ACC112 (cell line): ENCODE measurements around the gene INTS2.
A peak's percentile ranks its signal among the peaks of the same experiment; 100 is the strongest.

ENCODE experiments used
- H2AFZ ChIP-seq: fragments of 200-600 bp; sonication (generic); one replicate; pipeline ENCODE4 v1.6.0; 2017; ENCODE audit warnings: antibody characterized with exemption, low read length; ENCODE audit not compliant: unreplicated experiment
- H3K27ac ChIP-seq: fragments of 200-600 bp; sonication (generic); 2 replicates; pipeline ENCODE4 v1.5.1; 2014; ENCODE audit warnings: low read depth, mild to moderate bottlenecking, antibody characterized with exemption, low read length, moderate library complexity
- H3K27me3 ChIP-seq: fragments of 200-600 bp; sonication (generic); 2 replicates; pipeline ENCODE4 v1.6.1; 2014; ENCODE audit warnings: mild to moderate bottlenecking, antibody characterized with exemption, low read length, moderate library complexity, mixed read lengths; ENCODE audit not compliant: insufficient read depth
- H3K36me3 ChIP-seq: fragments of 200-600 bp; sonication (generic); 2 replicates; pipeline ENCODE4 v1.6.1; 2016; ENCODE audit warnings: mild to moderate bottlenecking, antibody characterized with exemption, low read length, moderate library complexity, mixed read lengths; ENCODE audit not compliant: insufficient read depth
- H3K4me1 ChIP-seq: fragments of 200-600 bp; sonication (generic); one replicate; pipeline ENCODE4 v1.6.1; 2016; ENCODE audit warnings: low read length, mixed read lengths; ENCODE audit not compliant: insufficient read depth, unreplicated experiment, control insufficient read depth
- H3K4me3 ChIP-seq: fragments of 200-600 bp; sonication (generic); 2 replicates; pipeline ENCODE4 v1.5.1; 2014; ENCODE audit warnings: mild to moderate bottlenecking, low read depth, low read length
- H3K79me2 ChIP-seq: fragments of 200-600 bp; sonication (generic); one replicate; pipeline ENCODE4 v1.6.0; 2016; ENCODE audit warnings: low read length; ENCODE audit not compliant: control insufficient read depth, unreplicated experiment, insufficient read depth

The INTS2 gene, protein sequence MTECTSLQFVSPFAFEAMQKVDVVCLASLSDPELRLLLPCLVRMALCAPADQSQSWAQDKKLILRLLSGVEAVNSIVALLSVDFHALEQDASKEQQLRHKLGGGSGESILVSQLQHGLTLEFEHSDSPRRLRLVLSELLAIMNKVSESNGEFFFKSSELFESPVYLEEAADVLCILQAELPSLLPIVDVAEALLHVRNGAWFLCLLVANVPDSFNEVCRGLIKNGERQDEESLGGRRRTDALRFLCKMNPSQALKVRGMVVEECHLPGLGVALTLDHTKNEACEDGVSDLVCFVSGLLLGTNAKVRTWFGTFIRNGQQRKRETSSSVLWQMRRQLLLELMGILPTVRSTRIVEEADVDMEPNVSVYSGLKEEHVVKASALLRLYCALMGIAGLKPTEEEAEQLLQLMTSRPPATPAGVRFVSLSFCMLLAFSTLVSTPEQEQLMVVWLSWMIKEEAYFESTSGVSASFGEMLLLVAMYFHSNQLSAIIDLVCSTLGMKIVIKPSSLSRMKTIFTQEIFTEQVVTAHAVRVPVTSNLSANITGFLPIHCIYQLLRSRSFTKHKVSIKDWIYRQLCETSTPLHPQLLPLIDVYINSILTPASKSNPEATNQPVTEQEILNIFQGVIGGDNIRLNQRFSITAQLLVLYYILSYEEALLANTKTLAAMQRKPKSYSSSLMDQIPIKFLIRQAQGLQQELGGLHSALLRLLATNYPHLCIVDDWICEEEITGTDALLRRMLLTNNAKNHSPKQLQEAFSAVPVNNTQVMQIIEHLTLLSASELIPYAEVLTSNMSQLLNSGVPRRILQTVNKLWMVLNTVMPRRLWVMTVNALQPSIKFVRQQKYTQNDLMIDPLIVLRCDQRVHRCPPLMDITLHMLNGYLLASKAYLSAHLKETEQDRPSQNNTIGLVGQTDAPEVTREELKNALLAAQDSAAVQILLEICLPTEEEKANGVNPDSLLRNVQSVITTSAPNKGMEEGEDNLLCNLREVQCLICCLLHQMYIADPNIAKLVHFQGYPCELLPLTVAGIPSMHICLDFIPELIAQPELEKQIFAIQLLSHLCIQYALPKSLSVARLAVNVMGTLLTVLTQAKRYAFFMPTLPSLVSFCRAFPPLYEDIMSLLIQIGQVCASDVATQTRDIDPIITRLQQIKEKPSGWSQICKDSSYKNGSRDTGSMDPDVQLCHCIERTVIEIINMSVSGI

GRCh38 chr17:61927208-61928100, at the start of gene INTS2:
INTS2 (minus strand) TSS chr17:61927982; CDS start chr17:61926644, 1,338 bp downstream.
- Histone ChIP-seq H3K36me3 (0 out of 2 replicates have a peak, but pooled peaks cover 10% of the 10 kb centered on the region), H3K27me3 (no peaks in the 10 kb centered on the region), H3K27ac (peak within 1 kb of the TSS; percentile 61), H3K4me1 (peaks cover 10% of the 10 kb centered on the region), H3K79me2 (peaks cover 12% of the 10 kb centered on the region), H3K4me3 (peak within 1 kb of the TSS; percentile 79), H2AFZ (peak within 1 kb of the TSS; percentile 96)

DNA sequence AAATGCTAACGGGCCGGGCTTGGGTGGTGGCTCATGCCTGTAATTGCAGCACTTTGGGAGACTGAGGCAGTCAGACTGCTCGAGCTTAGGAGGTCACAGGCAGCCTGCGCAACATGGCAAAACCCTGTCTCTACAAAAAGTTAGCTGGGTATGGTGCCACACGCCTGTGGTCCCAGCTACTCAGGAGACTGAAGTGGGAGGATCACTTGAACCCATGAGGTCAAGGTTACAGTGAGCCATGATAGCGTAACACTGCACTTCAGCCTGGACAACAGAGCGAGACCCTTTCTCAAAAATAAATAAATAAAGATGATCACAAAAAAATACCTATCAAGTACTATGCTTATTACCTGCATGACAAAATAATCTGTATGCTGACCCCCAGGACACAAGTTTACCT, 46.3 kb upstream of the INTS2 start:
- Histone ChIP-seq H3K27ac (no peak overlapping the region), H3K4me1 (no peaks in the 10 kb centered on the region), H3K27me3 (no peaks in the 10 kb centered on the region), H2AFZ (no peak overlapping the region), H3K36me3 (peaks cover 23% of the 10 kb centered on the region), H3K79me2 (peaks cover 21% of the 10 kb centered on the region), H3K4me3 (no peak overlapping the region)

DNA sequence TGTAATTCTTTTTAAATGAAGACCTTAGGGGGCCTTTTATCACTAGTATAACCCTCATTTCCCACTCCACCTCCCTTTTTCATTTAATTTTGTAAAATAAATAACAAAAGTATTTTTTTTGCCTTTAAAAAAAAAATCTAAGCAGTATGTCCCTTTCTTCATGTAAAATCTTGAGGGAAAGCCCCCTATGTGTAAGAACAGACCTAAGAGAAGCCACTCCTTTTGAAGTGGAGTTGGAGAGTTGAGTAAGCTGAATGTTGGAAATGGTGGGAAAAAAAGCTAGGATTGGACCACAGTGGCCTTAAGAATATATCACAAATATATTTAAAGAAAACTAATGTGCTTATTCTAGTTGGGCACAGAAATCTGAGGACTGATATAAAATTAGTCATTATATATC, 44.5 kb upstream of the INTS2 start:
- H3K79me2 ChIP-seq: peaks cover 14% of the 10 kb centered on the region
- no peak overlapping the region for H3K27ac ChIP-seq
- H3K4me1 ChIP-seq: no peaks in the 10 kb centered on the region
- no peak overlapping the region for H3K4me3 ChIP-seq
- peaks cover 30% of the 10 kb centered on the region for H3K36me3 ChIP-seq
- H3K27me3 ChIP-seq: no peaks in the 10 kb centered on the region
- no peak overlapping the region for H2AFZ ChIP-seq

GRCh38 chr17:61970030-61970429, 42.2 kb upstream of the INTS2 start:
- no peak overlapping the region for H2AFZ ChIP-seq
- H3K4me3 ChIP-seq: no peak overlapping the region
- peaks cover 9% of the 10 kb centered on the region for H3K79me2 ChIP-seq
- H3K4me1 ChIP-seq: no peaks in the 10 kb centered on the region
- no peak overlapping the region for H3K27ac ChIP-seq
- peaks cover 39% of the 10 kb centered on the region for H3K36me3 ChIP-seq
- no peaks in the 10 kb centered on the region for H3K27me3 ChIP-seq

DNA sequence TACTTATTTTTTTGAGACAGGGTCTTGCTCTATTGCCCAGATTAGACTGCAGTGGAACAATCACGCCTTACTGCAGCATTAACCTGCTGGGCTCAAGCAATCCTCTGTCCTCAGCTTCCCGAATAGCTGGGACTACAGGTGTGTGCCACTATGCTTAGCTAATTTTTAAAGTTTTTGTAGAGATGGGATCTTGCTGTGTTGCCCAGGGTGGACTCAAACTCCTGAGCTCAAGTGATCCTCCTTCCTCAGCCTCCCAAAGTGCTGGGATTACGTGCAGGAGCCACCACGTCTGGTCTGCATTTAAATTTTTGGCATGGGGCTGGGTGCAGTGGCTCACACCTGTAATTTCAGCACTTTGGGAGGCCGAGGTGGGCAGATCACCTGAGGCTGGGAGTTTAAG, 41.0 kb upstream of the INTS2 start:
- no peak overlapping the region for H2AFZ ChIP-seq
- no peaks in the 10 kb centered on the region for H3K4me1 ChIP-seq
- no peaks in the 10 kb centered on the region for H3K27me3 ChIP-seq
- peaks cover 36% of the 10 kb centered on the region for H3K36me3 ChIP-seq
- H3K27ac ChIP-seq: no peak overlapping the region
- H3K4me3 ChIP-seq: no peak overlapping the region
- H3K79me2 ChIP-seq: no peaks in the 10 kb centered on the region

DNA sequence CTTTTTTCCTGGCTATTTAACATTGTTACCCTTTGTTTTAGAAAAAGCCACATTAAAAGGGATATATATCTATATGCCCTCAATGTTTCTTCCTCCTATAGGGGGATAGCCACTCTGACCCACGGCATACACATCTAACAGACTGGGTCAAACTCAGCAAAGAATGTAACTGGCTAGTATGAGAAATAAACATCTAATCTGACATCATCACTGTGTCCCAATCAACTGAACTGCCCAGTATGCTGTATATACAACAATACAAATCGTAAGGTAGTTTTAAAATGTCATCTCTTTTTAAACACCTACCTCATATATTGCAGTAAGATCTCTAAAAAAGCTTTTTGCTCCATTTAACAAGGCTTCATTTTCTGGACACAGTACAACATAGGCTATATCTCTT, 39.9 kb upstream of the INTS2 start:
- peaks cover 42% of the 10 kb centered on the region for H3K36me3 ChIP-seq
- H3K4me3 ChIP-seq: no peak overlapping the region
- no peaks in the 10 kb centered on the region for H3K79me2 ChIP-seq
- no peak overlapping the region for H2AFZ ChIP-seq
- no peaks in the 10 kb centered on the region for H3K27me3 ChIP-seq
- no peaks in the 10 kb centered on the region for H3K4me1 ChIP-seq
- no peak overlapping the region for H3K27ac ChIP-seq

GRCh38 chr17:61966191-61966590, 38.4 kb upstream of the INTS2 start:
- Histone ChIP-seq H3K27me3 (no peaks in the 10 kb centered on the region), H3K36me3 (peaks cover 41% of the 10 kb centered on the region), H3K79me2 (no peaks in the 10 kb centered on the region), H3K4me1 (no peaks in the 10 kb centered on the region), H3K4me3 (no peak overlapping the region), H2AFZ (no peak overlapping the region), H3K27ac (no peak overlapping the region)

- no peaks in the 10 kb centered on the region for H3K79me2 ChIP-seq
- no peak overlapping the region for H3K27ac ChIP-seq
- no peaks in the 10 kb centered on the region for H3K4me1 ChIP-seq
- H3K4me3 ChIP-seq: no peak overlapping the region
- H3K27me3 ChIP-seq: no peaks in the 10 kb centered on the region
- peaks cover 43% of the 10 kb centered on the region for H3K36me3 ChIP-seq
- no peak overlapping the region for H2AFZ ChIP-seq
These were observed 27.8 kb upstream of the INTS2 start for GRCh38 chr17:61955619-61956018.

DNA sequence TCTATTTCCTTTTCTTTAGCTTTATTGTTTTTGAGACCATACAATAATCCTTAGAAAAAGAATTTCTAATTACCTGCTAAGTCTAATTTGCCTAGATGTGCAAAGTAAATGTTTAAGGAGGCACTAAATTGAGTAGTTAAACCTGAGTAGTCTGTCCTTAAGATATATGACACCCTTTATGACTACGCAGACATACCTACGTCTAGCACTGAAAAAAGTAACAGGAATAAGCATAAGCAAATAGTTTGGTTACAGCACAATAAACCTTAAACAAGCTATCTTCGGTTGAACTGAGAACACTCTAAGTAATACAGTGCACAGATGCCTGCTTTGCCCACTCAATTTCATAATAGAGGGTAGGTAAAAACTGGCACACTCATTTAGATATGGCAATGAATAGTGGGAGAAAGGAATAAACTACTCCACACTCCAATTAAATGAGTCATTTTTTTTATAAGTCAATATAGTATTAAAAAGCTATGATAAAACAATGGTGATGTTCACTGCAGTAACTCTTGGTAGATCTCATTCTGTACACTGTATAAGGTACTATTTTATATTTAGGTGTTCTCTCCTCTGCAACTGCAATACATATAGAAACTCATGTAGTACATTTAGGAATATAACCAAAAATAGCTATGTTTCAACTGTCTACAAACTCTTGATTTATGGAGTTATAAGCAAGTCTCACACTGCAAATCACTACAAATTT, 19.7 kb upstream of the INTS2 start:
- H3K36me3 ChIP-seq: peaks cover 24% of the 10 kb centered on the region
- no peak overlapping the region for H3K4me3 ChIP-seq
- H3K4me1 ChIP-seq: no peaks in the 10 kb centered on the region
- no peaks in the 10 kb centered on the region for H3K27me3 ChIP-seq
- no peak overlapping the region for H3K27ac ChIP-seq
- no peaks in the 10 kb centered on the region for H3K79me2 ChIP-seq
- no peak overlapping the region for H2AFZ ChIP-seq
